H1 (cell line): Measurements from ENCODE around the gene MEX3D. TPM values are rescaled to one million over a fixed set of nuclear protein-coding genes. Genes with fewer than 3 reads are reported as not detected.
"Not testable (repeated sequence)": the region's sequence is repeated elsewhere in the genome, so short reads cannot be mapped to it uniquely, and the experiment has no call there.

Experiments
- CTCF ChIA-PET: fragments of 300-600 bp; sonication (Branson Sonifier 250); formaldehyde crosslinking; loops from one replicate; lab custom pipeline; 2021; ENCODE audit not compliant: partially characterized antibody; lab: Charles Lee
- POLR2A ChIA-PET: fragments of 300-600 bp; sonication (Branson Sonifier 250); formaldehyde crosslinking; loops from one replicate; lab custom pipeline; 2021; ENCODE audit warnings: inconsistent platforms; ENCODE audit not compliant: partially characterized antibody; lab: Charles Lee
- DNase-seq, 2 experiments: peaks; one replicate each; pipeline versions ENCODE4 v3.0.0 to v3.0.0-alpha.2; 2010 to 2022; ENCODE audit warnings: low spot score in 2 of 2, low read depth in 1 of 2, mixed read lengths in 1 of 2
- FAIRE-seq: peaks from 2 replicates; lab custom pipeline; 2011; peaks lifted over from hg19 to GRCh38; lab: Jason Lieb, UNC
- H2AFZ ChIP-seq: 2 replicates; pipeline ENCODE4 v1.8.1; 2012; ENCODE audit warnings: low read length, inconsistent platforms
- H2AK5ac ChIP-seq: 2 replicates; pipeline ENCODE4 v1.6.1; 2013; ENCODE audit warnings: low read depth, low read length
- H2BK120ac ChIP-seq: replicated peaks from 2 replicates; pipeline ENCODE3; 2013; ENCODE audit warnings: low read depth, low read length, inconsistent platforms
- H2BK12ac ChIP-seq: 2 replicates; pipeline ENCODE4 v1.6.1; 2013; ENCODE audit warnings: low read depth, low read length
- H2BK15ac ChIP-seq: 2 replicates; pipeline ENCODE4 v1.6.1; 2013; ENCODE audit warnings: low read length
- H2BK20ac ChIP-seq: 2 replicates; pipeline ENCODE4 v1.6.1; 2013; ENCODE audit warnings: low read length
- H2BK5ac ChIP-seq: 2 replicates; pipeline ENCODE4 v1.6.1; 2013; ENCODE audit warnings: low read depth, low read length
- H3K14ac ChIP-seq: 2 replicates; pipeline ENCODE4 v1.6.1; 2013; ENCODE audit warnings: inconsistent platforms; ENCODE audit not compliant: insufficient read length
- H3K18ac ChIP-seq: 2 replicates; pipeline ENCODE4 v1.6.1; 2013; ENCODE audit warnings: low read length; ENCODE audit errors: extremely low read depth
- H3K23ac ChIP-seq: 2 replicates; pipeline ENCODE4 v1.6.1; 2013; ENCODE audit warnings: inconsistent platforms; ENCODE audit not compliant: insufficient read length
- H3K23me2 ChIP-seq: 2 replicates; pipeline ENCODE4 v1.6.1; 2013; ENCODE audit warnings: low read depth, low read length
- H3K27ac ChIP-seq: 2 replicates; pipeline ENCODE4 v1.6.1; 2011; ENCODE audit warnings: low read depth, low read length, inconsistent platforms
- H3K27me3 ChIP-seq, 4 experiments: replicated peaks in 1 of 4; 1 replicate in 1 of 4; 2 replicates in 3 of 4; pipeline versions ENCODE4 v1.6.1 to v1.8.1; 2011 to 2013; ENCODE audit warnings: low read length in 3 of 4, mild to moderate bottlenecking in 3 of 4, inconsistent platforms in 2 of 4, mixed read lengths in 2 of 4, moderate library complexity in 1 of 4; ENCODE audit not compliant: control insufficient read depth in 3 of 4, insufficient read depth in 3 of 4; ENCODE audit errors: extremely low read depth in 1 of 4
- H3K36me3 ChIP-seq, 4 experiments: 2 replicates each; pipeline versions ENCODE4 v1.6.1 to v1.8.1; 2011 to 2013; ENCODE audit warnings: mild to moderate bottlenecking in 4 of 4, low read length in 3 of 4, moderate library complexity in 2 of 4, control low read depth in 1 of 4, inconsistent platforms in 1 of 4; ENCODE audit not compliant: insufficient read depth in 4 of 4, control insufficient read depth in 2 of 4
- H3K4ac ChIP-seq: replicated peaks from 2 replicates; pipeline ENCODE3; 2013; ENCODE audit warnings: low read length, low read depth, mixed read lengths, inconsistent platforms; ENCODE audit not compliant: insufficient read length
- H3K4me1 ChIP-seq, 4 experiments: replicated peaks in 1 of 4; 1 replicate in 1 of 4; 2 replicates in 3 of 4; pipeline versions ENCODE4 v1.6.1 to v1.8.1; 2011 to 2013; ENCODE audit warnings: low read length in 3 of 4, inconsistent platforms in 2 of 4, mixed read lengths in 1 of 4; ENCODE audit not compliant: insufficient read depth in 4 of 4, control insufficient read depth in 3 of 4
- H3K4me2 ChIP-seq, 2 experiments: 2 replicates each; pipeline versions ENCODE4 v1.6.1 to v1.8.1; 2011 to 2013; ENCODE audit warnings: low read depth in 2 of 2, low read length in 2 of 2, control low read depth in 1 of 2, inconsistent platforms in 1 of 2, mild to moderate bottlenecking in 1 of 2; ENCODE audit not compliant: insufficient read depth in 1 of 2
- H3K4me3 ChIP-seq, 4 experiments: fragments of 200-600, 300-600 bp in 1 of 4; sonication (generic), shearing (Covaris generic), sonication (Bioruptor Twin) in 1 of 4; 2 replicates each; pipeline versions ENCODE4 v1.5.1 to v1.8.1; 2011 to 2016; ENCODE audit warnings: low read length in 4 of 4, low read depth in 3 of 4, control low read depth in 2 of 4, inconsistent platforms in 2 of 4, mild to moderate bottlenecking in 2 of 4, mixed read lengths in 1 of 4, moderate library complexity in 1 of 4; ENCODE audit not compliant: insufficient read depth in 2 of 4; ENCODE audit errors: extremely low read depth in 1 of 4
- H3K56ac ChIP-seq: replicated peaks from 2 replicates; pipeline ENCODE3; 2013; ENCODE audit warnings: low read depth, mild to moderate bottlenecking, mixed read lengths, low read length, inconsistent platforms; ENCODE audit not compliant: insufficient read length
- H3K79me1 ChIP-seq: 2 replicates; pipeline ENCODE4 v1.6.1; 2013; ENCODE audit warnings: low read depth, low read length, control low read depth
- H3K79me2 ChIP-seq, 2 experiments: 2 replicates each; pipeline versions ENCODE4 v1.6.1 to v1.8.1; 2012 to 2013; ENCODE audit warnings: low read length in 2 of 2, mild to moderate bottlenecking in 2 of 2, inconsistent platforms in 1 of 2; ENCODE audit not compliant: insufficient read depth in 2 of 2, control insufficient read depth in 1 of 2
- H3K9ac ChIP-seq, 4 experiments: replicated peaks in 1 of 4; 1 replicate in 1 of 4; 2 replicates in 3 of 4; pipeline versions ENCODE4 v1.6.1 to v1.8.1; 2011 to 2013; ENCODE audit warnings: low read depth in 3 of 4, low read length in 3 of 4, control low read depth in 2 of 4, mild to moderate bottlenecking in 2 of 4, moderate library complexity in 2 of 4, inconsistent platforms in 1 of 4; ENCODE audit errors: extremely low read depth in 1 of 4
- H3K9me3 ChIP-seq, 2 experiments: 2 replicates each; pipeline versions ENCODE4 v1.6.1 to v1.8.1; 2012 to 2013; ENCODE audit warnings: mild to moderate bottlenecking in 2 of 2, moderate library complexity in 2 of 2, control low read depth in 1 of 2, inconsistent platforms in 1 of 2, low read depth in 1 of 2, low read length in 1 of 2, mixed read lengths in 1 of 2; ENCODE audit not compliant: insufficient read depth in 2 of 2
- H4K20me1 ChIP-seq, 2 experiments: replicated peaks in 1 of 2; 2 replicates each; pipeline versions ENCODE3 to v1.8.1; 2011 to 2013; ENCODE audit warnings: inconsistent platforms in 2 of 2, low read length in 2 of 2, mild to moderate bottlenecking in 1 of 2; ENCODE audit not compliant: insufficient read depth in 2 of 2, control insufficient read depth in 1 of 2
- H4K5ac ChIP-seq: 2 replicates; pipeline ENCODE4 v1.6.1; 2013; ENCODE audit warnings: low read length, low read depth, mixed read lengths, inconsistent platforms; ENCODE audit not compliant: insufficient read length
- H4K8ac ChIP-seq: 2 replicates; pipeline ENCODE4 v1.8.0; 2013; ENCODE audit warnings: mild to moderate bottlenecking, moderate library complexity, low read length, inconsistent platforms; ENCODE audit not compliant: insufficient read depth; ENCODE audit errors: extremely low read depth
- H4K91ac ChIP-seq: replicated peaks from 2 replicates; pipeline ENCODE3; 2013; ENCODE audit warnings: low read length, mixed read lengths, inconsistent platforms; ENCODE audit not compliant: insufficient read length
- ASH2L ChIP-seq: fragments of 200-600, 300-600 bp; sonication (generic); IDR thresholded peaks from one replicate; pipeline ENCODE4 v1.7.1; 2017; ENCODE audit warnings: low read length
- BACH1 ChIP-seq: IDR thresholded peaks from 2 replicates; pipeline ENCODE4 v1.6.1; 2012; ENCODE audit warnings: low read length, improper control_type of control experiment
- HDAC2 ChIP-seq, 2 experiments: fragments of 300-600 bp in 1 of 2; sonication (generic) in 1 of 2; IDR thresholded peaks; 2 replicates each; pipeline ENCODE4 v1.6.1; 2011 to 2012; ENCODE audit warnings: low read depth in 2 of 2, low read length in 2 of 2, mild to moderate bottlenecking in 2 of 2, moderate library complexity in 2 of 2, borderline replicate concordance in 1 of 2, inconsistent platforms in 1 of 2
- SP4 ChIP-seq: IDR thresholded peaks from 2 replicates; pipeline ENCODE4 v1.6.1; 2012; ENCODE audit warnings: low read length, inconsistent platforms
- WGBS, 2 experiments: shearing (Covaris generic) in 1 of 2; methylation state at CpG; one replicate each; pipeline versions ENCODE4 v1.1.6 to v1.1.7; 2013 to 2015; ENCODE audit warnings: low lambda C conversion rate in 2 of 2, mixed read lengths in 2 of 2, inconsistent platforms in 1 of 2, low coverage in 1 of 2, missing lambda C conversion rate in 1 of 2; ENCODE audit not compliant: insufficient replicate concordance in 2 of 2, insufficient coverage in 1 of 2, insufficient read length in 1 of 2; ENCODE audit errors: extremely low coverage in 1 of 2, missing lambda C conversion rate in 1 of 2; 5-methylcytosine and 5-hydroxymethylcytosine counted together
- polyA plus RNA-seq, 7 experiments: library from polyadenylated mRNA; depleted of rRNA in 3 of 7; stranded (reverse) in 5 of 7; unstranded in 2 of 7; fragments of >200 nt in 5 of 7; fragments of 200-250 nt in 2 of 7; gene quantifications; 1 replicate in 5 of 7; 2 replicates in 1 of 7; 4 replicates in 1 of 7; pipeline versions ENCODE4 v1.2.1 to v1.2.3, GENCODE V29; 2011 to 2013; ENCODE audit warnings: missing spikeins in 2 of 7, mixed read lengths in 2 of 7
- total RNA-seq: library from RNA; stranded (reverse); fragmentation: NEBNext Ultra II Directional; extraction: Animal tissue kit (Norgen Biotek cat#: 25700); gene quantifications from 2 replicates; pipeline ENCODE4 v1.2.1, GENCODE V29; 2021

MEX3D gene
- total and polyA plus RNA-seq, 2 of the 8 experiments (the other 6 are each of a cell fraction or from before 2014, with no cell fraction given): 20.8 to 78.8 TPM

- TF ChIP-seq ASH2L: no peak
- no peak for TF ChIP-seq BACH1
- no peak for TF ChIP-seq SP4
- no peak for TF ChIP-seq HDAC2 (IDR thresholded peaks at IDR 0.05; ENCODE audit: borderline replicate concordance in 1 of 2, low read depth in 2 of 2, low read length in 2 of 2)
- TF ChIP-seq, all 59 proteins: peak for 0
These were observed 36.5 kb downstream of the MEX3D start (continued) for GRCh38 chr19:1531587-1531986.

- H4K8ac ChIP-seq, H2AK5ac ChIP-seq, H4K91ac ChIP-seq, H3K79me1 ChIP-seq, H3K36me3 ChIP-seq, H3K4ac ChIP-seq, H2BK5ac ChIP-seq, H3K27ac ChIP-seq, DNase-seq, H4K20me1 ChIP-seq, H3K56ac ChIP-seq, H3K18ac ChIP-seq, H2BK12ac ChIP-seq, H2BK120ac ChIP-seq, H3K79me2 ChIP-seq, H3K4me3 ChIP-seq, H3K14ac ChIP-seq, H3K23me2 ChIP-seq, H3K9me3 ChIP-seq, H2BK20ac ChIP-seq, H2BK15ac ChIP-seq, H2AFZ ChIP-seq, FAIRE-seq, H4K5ac ChIP-seq, H3K9ac ChIP-seq, H3K23ac ChIP-seq, H3K4me1 ChIP-seq, CTCF ChIA-PET, H3K4me2 ChIP-seq, H3K27me3 ChIP-seq: not testable (repeated sequence)
- POLR2A ChIA-PET: interaction anchor here (1.1 kb wide), 1 partner anchor 11 kb away, joined by 3 read pairs; no protein-coding TSS in a partner anchor
- WGBS, 2 experiments: 90% methylated on average over 11 of the region's 11 CpGs; no CpG with 5 or more reads in 1 of the 2 experiments
These were observed 37.3 kb downstream of the MEX3D start for GRCh38 chr19:1530856-1531255.
